ENCODE measurements around the gene C16orf95. TPM values are rescaled to one million over a fixed set of nuclear protein-coding genes. Genes with fewer than 3 reads are reported as not detected.

C16orf95 gene
- total RNA-seq, 1 donor from 2014 or later = 4.8 TPM

DNA sequence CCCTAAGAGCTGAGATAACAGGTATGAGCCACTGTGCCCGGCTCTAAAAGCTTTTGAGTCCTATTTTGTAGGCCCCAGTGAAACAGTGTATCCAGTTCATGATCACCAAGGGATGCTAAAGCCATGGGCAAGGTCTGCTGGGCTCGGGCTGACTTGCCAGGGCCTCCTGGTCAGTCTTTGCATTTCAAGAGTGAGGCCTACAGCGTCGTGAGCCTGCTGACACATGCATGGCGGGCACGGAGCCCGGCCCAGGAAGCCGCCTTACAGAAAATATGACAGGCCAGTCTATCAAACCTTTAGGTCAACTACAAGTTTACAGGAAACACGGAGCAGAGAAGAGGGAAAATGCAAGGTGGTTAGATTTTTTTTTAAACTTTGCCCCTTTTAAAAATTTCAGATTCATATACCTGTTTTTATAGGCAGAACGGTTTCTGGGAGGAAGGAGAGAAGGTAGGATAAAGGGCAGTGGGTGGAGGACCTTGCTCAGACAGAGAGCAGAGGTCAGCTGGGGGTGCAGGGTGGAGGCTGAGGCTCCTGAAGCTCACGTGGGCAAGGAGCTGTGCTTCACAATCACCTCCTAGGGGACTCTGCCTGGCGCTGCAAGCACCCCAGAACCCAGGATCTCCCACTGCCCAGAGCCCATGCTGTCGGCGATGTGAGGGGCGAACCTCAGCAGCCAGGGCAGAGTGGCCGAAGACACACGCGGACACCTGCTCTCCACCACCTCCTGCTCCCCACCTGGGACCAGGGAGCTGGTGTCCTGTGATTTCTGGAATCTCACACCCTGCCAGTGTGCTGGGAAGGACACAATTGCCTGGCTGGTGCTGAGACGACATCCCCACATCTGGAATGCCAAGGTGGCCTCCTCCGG, 21.3 kb downstream of the C16orf95 start:
- TF ChIP-seq, protein P1, sequence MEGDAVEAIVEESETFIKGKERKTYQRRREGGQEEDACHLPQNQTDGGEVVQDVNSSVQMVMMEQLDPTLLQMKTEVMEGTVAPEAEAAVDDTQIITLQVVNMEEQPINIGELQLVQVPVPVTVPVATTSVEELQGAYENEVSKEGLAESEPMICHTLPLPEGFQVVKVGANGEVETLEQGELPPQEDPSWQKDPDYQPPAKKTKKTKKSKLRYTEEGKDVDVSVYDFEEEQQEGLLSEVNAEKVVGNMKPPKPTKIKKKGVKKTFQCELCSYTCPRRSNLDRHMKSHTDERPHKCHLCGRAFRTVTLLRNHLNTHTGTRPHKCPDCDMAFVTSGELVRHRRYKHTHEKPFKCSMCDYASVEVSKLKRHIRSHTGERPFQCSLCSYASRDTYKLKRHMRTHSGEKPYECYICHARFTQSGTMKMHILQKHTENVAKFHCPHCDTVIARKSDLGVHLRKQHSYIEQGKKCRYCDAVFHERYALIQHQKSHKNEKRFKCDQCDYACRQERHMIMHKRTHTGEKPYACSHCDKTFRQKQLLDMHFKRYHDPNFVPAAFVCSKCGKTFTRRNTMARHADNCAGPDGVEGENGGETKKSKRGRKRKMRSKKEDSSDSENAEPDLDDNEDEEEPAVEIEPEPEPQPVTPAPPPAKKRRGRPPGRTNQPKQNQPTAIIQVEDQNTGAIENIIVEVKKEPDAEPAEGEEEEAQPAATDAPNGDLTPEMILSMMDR (IDR thresholded peaks at IDR 0.05) = no peak
- no peak for TF ChIP-seq EZH2 (IDR thresholded peaks at IDR 0.05)
- peaks cover 6% of the 10 kb centered on the region for H3K4me1 Mint-ChIP-seq
- Histone ChIP-seq H2AFZ (replicated peaks) (no peak overlapping the region), H3K9me3 (ENCODE audit: low read depth) (no peaks in the 10 kb centered on the region), H3K79me2 (ENCODE audit: low read depth) (no peaks in the 10 kb centered on the region), H3K9ac (no peak overlapping the region), H3K4me2 (no peak overlapping the region), H3K4me1 (no peaks in the 10 kb centered on the region), H3K4me3 (no peak overlapping the region), H4K20me1 (ENCODE audit: low read depth) (no peaks in the 10 kb centered on the region), H3K36me3 (no peaks in the 10 kb centered on the region), H3K27ac (no peak overlapping the region), H3F3A (ENCODE audit: low read depth) (no peaks in the 10 kb centered on the region), H3K27me3 (no peaks in the 10 kb centered on the region)
- H3K36me3 Mint-ChIP-seq = no peaks in the 10 kb centered on the region
- no peak overlapping the region for H3K27ac Mint-ChIP-seq
- no peak overlapping the region for H3K4me3 Mint-ChIP-seq
- peaks cover 6% of the 10 kb centered on the region for H3K27me3 Mint-ChIP-seq (ENCODE audit: insufficient read depth, low read depth)
- no peak for DNase-seq (ENCODE audit: low spot score)
- peaks cover 4% of the 10 kb centered on the region for H3K9me3 Mint-ChIP-seq

GRCh38 chr16:87295259-87295658, 21.9 kb downstream of the C16orf95 start:
- Histone ChIP-seq H3F3A (ENCODE audit: low read depth) (no peaks in the 10 kb centered on the region), H3K79me2 (ENCODE audit: low read depth) (no peaks in the 10 kb centered on the region), H3K9ac (no peak overlapping the region), H3K4me3 (no peak overlapping the region), H3K4me1 (no peaks in the 10 kb centered on the region), H3K4me2 (no peak overlapping the region), H2AFZ (replicated peaks) (no peak overlapping the region), H3K9me3 (ENCODE audit: low read depth) (no peaks in the 10 kb centered on the region), H3K27me3 (no peaks in the 10 kb centered on the region), H3K36me3 (no peaks in the 10 kb centered on the region), H3K27ac (no peak overlapping the region), H4K20me1 (ENCODE audit: low read depth) (no peaks in the 10 kb centered on the region)
- no peaks in the 10 kb centered on the region for H3K36me3 Mint-ChIP-seq
- H3K4me3 Mint-ChIP-seq = no peak overlapping the region
- TF ChIP-seq, protein P1 (IDR thresholded peaks at IDR 0.05) = no peak
- no peak for TF ChIP-seq EZH2 (IDR thresholded peaks at IDR 0.05)
- no peak for TF ChIP-seq EZH2phosphoT487 (IDR thresholded peaks at IDR 0.05)
- DNase-seq (ENCODE audit: low spot score) = peak; percentile 27
- peaks cover 4% of the 10 kb centered on the region for H3K9me3 Mint-ChIP-seq
- peaks cover 6% of the 10 kb centered on the region for H3K27me3 Mint-ChIP-seq (ENCODE audit: insufficient read depth, low read depth)
- H3K4me1 Mint-ChIP-seq = peaks cover 6% of the 10 kb centered on the region
- no peak overlapping the region for H3K27ac Mint-ChIP-seq

GRCh38 chr16:87293990-87294389, 23.2 kb downstream of the C16orf95 start:
- H3K79me2 ChIP-seq (ENCODE audit: low read depth) = no peaks in the 10 kb centered on the region
- Mint-ChIP-seq H3K4me3 (no peak overlapping the region), H3K4me1 (peaks cover 6% of the 10 kb centered on the region), H3K36me3 (no peaks in the 10 kb centered on the region), H3K27me3 (ENCODE audit: insufficient read depth, low read depth) (peaks cover 6% of the 10 kb centered on the region), H3K27ac (no peak overlapping the region), H3K9me3 (peaks cover 4% of the 10 kb centered on the region)
- H3K4me2 ChIP-seq = no peak overlapping the region
- H3F3A ChIP-seq (ENCODE audit: low read depth) = no peaks in the 10 kb centered on the region
- no peaks in the 10 kb centered on the region for H3K9me3 ChIP-seq (ENCODE audit: low read depth)
- TF ChIP-seq EZH2 (IDR thresholded peaks at IDR 0.05) (no peak), EZH2phosphoT487 (IDR thresholded peaks at IDR 0.05) (no peak)
- TF ChIP-seq, protein P1 (IDR thresholded peaks at IDR 0.05) = no peak
- H3K4me3 ChIP-seq = no peak overlapping the region
- H3K36me3 ChIP-seq = no peaks in the 10 kb centered on the region
- DNase-seq (ENCODE audit: low spot score) = no peak
- no peaks in the 10 kb centered on the region for H3K27me3 ChIP-seq
- H3K9ac ChIP-seq = no peak overlapping the region
- no peak overlapping the region for H2AFZ ChIP-seq (replicated peaks)
- no peaks in the 10 kb centered on the region for H3K4me1 ChIP-seq
- H3K27ac ChIP-seq = no peak overlapping the region
- no peaks in the 10 kb centered on the region for H4K20me1 ChIP-seq (ENCODE audit: low read depth)
